Activated naive CD8-positive, alpha-beta T cell treated with anti-CD3 and anti-CD28 coated beads, Interleukin-2, amount 10 ng/mL, durations not matched to agents 7 days and 5 days (primary cell): Measurements from ENCODE around the gene PLD6. TPM values are rescaled to one million over a fixed set of nuclear protein-coding genes. Genes with fewer than 3 reads are reported as not detected.
A peak's percentile ranks its signal among the peaks of the same experiment; 100 is the strongest.
"Not testable (repeated sequence)": the region's sequence is repeated elsewhere in the genome, so short reads cannot be mapped to it uniquely, and the experiment has no call there.

Experiments
- ATAC-seq: fragments of 150-1000 bp; cut with Tn5 transposase; one replicate; pipeline ENCODE4 v1.10.0; 2021; ENCODE audit warnings: low read depth, moderate library complexity
- POLR2A ChIA-PET: fragments of 350-600 bp; sonication (Branson Sonifier 250); formaldehyde crosslinking; loops from one replicate; lab custom pipeline; 2021; ENCODE audit warnings: antibody characterized with exemption; lab: Charles Lee
- DNase-seq: peaks from one replicate; pipeline ENCODE4 v3.0.0; 2021
- H3K27ac Mint-ChIP-seq: one replicate; pipeline ENCODE4 v1.8.0; 2022; ENCODE audit warnings: mild to moderate bottlenecking, mixed read lengths
- H3K27me3 Mint-ChIP-seq: one replicate; pipeline ENCODE4 v1.8.0; 2022; ENCODE audit warnings: mild to moderate bottlenecking, moderate library complexity, mixed read lengths
- H3K36me3 Mint-ChIP-seq: one replicate; pipeline ENCODE4 v1.8.0; 2021; ENCODE audit warnings: mild to moderate bottlenecking, mixed read lengths
- H3K4me1 Mint-ChIP-seq: one replicate; pipeline ENCODE4 v1.8.0; 2021; ENCODE audit warnings: mixed read lengths
- H3K4me3 Mint-ChIP-seq: one replicate; pipeline ENCODE4 v1.8.0; 2022; ENCODE audit warnings: mild to moderate bottlenecking, moderate library complexity, mixed read lengths
- H3K9me3 Mint-ChIP-seq: one replicate; pipeline ENCODE4 v1.8.0; 2021; ENCODE audit warnings: mixed read lengths
- total RNA-seq, 2 experiments: library from RNA; stranded (reverse); gene quantifications; one replicate each; pipeline ENCODE4 v1.2.3, GENCODE V29; 2021

The PLD6 gene
- total RNA-seq, 2 experiments from 2014 or later, result 5.5 to 6.3 TPM

DNA sequence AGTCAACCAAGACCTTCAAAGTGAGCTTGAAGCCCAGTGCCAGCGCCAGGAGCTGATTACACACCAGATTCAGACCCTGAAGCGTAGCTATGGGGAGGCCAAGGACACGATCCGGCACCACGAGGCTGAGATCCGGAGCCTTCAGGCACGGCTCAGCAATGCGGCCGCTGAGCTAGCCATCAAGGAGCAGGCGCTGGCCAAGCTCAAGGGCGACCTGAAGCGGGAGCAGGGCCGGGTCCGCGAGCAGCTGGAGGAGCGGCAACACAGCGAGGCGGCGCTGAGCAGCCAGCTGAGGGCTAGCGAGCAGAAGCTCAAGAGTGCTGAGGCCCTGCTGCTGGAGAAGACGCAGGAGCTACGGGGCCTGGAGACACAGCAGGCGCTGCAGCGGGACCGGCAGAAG lies 42.0 kb downstream of the PLD6 start:
- H3K36me3 Mint-ChIP-seq, result peaks cover 1% of the 10 kb centered on the region
- ATAC-seq (no peak), DNase-seq (no peak)
- H3K9me3 Mint-ChIP-seq, result no peaks in the 10 kb centered on the region
- POLR2A ChIA-PET, result no interaction called here
- H3K4me1 Mint-ChIP-seq, result no peaks in the 10 kb centered on the region
- H3K27me3 Mint-ChIP-seq, result no peaks in the 10 kb centered on the region
- no peak overlapping the region for H3K4me3 Mint-ChIP-seq
- H3K27ac Mint-ChIP-seq, result no peak overlapping the region

- POLR2A ChIA-PET, result no interaction called here
- H3K4me1 Mint-ChIP-seq, result no peaks in the 10 kb centered on the region
- peaks cover 1% of the 10 kb centered on the region for H3K36me3 Mint-ChIP-seq
- no peak for DNase-seq
- H3K9me3 Mint-ChIP-seq, result no peaks in the 10 kb centered on the region
- H3K4me3 Mint-ChIP-seq, result no peak overlapping the region
- no peak overlapping the region for H3K27ac Mint-ChIP-seq
- no peak for ATAC-seq
- H3K27me3 Mint-ChIP-seq, result no peaks in the 10 kb centered on the region
Measured at GRCh38 chr17:17161759-17162158, 44.4 kb downstream of the PLD6 start.

DNA sequence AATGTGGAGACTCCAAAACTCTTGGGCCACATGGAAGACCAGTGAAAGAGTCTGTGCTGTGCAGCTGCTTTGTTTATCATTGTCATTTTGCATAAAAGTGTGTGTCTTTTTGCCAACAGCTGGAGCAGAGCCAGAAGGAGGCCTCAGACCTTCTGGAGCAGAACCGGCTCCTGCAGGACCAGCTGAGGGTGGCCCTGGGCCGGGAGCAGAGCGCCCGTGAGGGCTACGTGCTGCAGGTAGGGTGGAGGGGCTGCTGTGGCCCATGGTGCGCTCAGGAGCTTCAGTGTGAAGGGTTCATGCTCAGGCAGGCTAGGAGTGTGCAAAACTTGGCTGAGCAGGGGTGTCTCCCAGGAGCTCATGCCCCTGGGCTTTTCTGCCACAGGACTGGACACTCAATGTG lies 45.0 kb downstream of the PLD6 start:
- Mint-ChIP-seq H3K27ac (no peak overlapping the region), H3K9me3 (no peaks in the 10 kb centered on the region), H3K4me3 (no peak overlapping the region), H3K4me1 (no peaks in the 10 kb centered on the region), H3K27me3 (no peaks in the 10 kb centered on the region), H3K36me3 (peaks cover 1% of the 10 kb centered on the region)
- ATAC-seq (no peak), DNase-seq (no peak)
- POLR2A ChIA-PET, result no interaction called here

GRCh38 chr17:17159571-17159970 lies 46.6 kb downstream of the PLD6 start:
- POLR2A ChIA-PET, result no interaction called here
- Mint-ChIP-seq H3K4me1 (peaks cover 8% of the 10 kb centered on the region), H3K9me3 (no peaks in the 10 kb centered on the region), H3K36me3 (peaks cover 6% of the 10 kb centered on the region), H3K27me3 (no peaks in the 10 kb centered on the region), H3K27ac (no peak overlapping the region), H3K4me3 (no peak overlapping the region)
- ATAC-seq, result no peak
- no peak for DNase-seq

GRCh38 chr17:17158506-17158905 lies 47.6 kb downstream of the PLD6 start:
- POLR2A ChIA-PET, DNase-seq, ATAC-seq, H3K4me1 Mint-ChIP-seq, H3K4me3 Mint-ChIP-seq, H3K9me3 Mint-ChIP-seq, H3K27ac Mint-ChIP-seq, H3K27me3 Mint-ChIP-seq, H3K36me3 Mint-ChIP-seq: not testable (repeated sequence)

DNA sequence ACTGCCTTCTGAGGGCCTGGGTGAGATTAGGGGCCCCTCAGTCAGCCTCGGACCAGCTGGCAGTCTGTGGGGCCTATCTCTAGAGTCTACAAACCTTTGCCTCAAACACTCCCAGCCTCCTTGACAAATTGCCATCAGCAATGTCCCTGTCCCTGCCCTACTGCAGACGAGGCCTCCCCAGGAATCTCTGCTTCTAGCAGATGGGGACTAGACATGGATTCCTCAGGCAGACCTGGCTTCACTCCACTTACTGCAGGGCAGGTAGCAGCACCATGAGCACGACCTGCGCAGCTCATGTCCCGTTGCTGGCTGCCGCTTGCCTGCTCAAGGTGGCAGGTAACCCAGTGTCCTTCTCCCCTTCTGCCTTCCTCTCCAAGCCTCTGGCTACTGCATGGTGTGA lies 49.1 kb downstream of the PLD6 start:
- Mint-ChIP-seq H3K4me3 (no peak overlapping the region), H3K27ac (peak overlapping the region; percentile 63), H3K9me3 (no peaks in the 10 kb centered on the region), H3K36me3 (peaks cover 9% of the 10 kb centered on the region), H3K4me1 (peaks cover 8% of the 10 kb centered on the region), H3K27me3 (no peaks in the 10 kb centered on the region)
- POLR2A ChIA-PET, result no interaction called here
- no peak for ATAC-seq
- DNase-seq, result no peak

DNA sequence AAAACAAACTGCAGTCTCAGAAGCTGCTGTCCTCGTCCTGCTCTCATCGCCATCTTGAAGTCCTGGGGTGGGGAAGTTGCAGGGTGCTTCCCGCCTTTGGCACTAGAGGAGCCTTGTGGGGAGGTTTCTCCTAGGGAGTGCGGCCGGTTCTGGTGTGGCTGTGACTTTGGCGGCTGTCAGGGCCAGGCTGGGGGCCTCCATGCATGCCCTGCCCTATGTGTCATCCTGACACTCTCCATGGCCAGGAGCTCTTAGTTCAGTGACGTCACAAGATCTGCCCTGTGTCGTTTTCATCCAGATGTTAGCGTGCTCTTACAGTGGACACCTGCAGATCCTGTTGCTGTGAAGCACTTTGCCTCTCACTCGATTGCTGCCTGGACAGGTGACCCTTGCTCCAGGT lies 49.6 kb downstream of the PLD6 start:
- Mint-ChIP-seq H3K36me3 (peaks cover 11% of the 10 kb centered on the region), H3K27me3 (no peaks in the 10 kb centered on the region), H3K4me3 (no peak overlapping the region), H3K4me1 (peaks cover 10% of the 10 kb centered on the region), H3K9me3 (no peaks in the 10 kb centered on the region), H3K27ac (no peak overlapping the region)
- ATAC-seq, result no peak
- POLR2A ChIA-PET, result no interaction called here
- DNase-seq, result no peak

GRCh38 chr17:17156107-17156506 lies 50.0 kb downstream of the PLD6 start:
- POLR2A ChIA-PET, result no interaction called here
- Mint-ChIP-seq H3K27me3 (no peaks in the 10 kb centered on the region), H3K4me3 (no peak overlapping the region), H3K9me3 (no peaks in the 10 kb centered on the region), H3K27ac (no peak overlapping the region), H3K36me3 (peaks cover 13% of the 10 kb centered on the region), H3K4me1 (peaks cover 10% of the 10 kb centered on the region)
- no peak for DNase-seq
- no peak for ATAC-seq

GRCh38 chr17:17155568-17155967 lies 50.6 kb downstream of the PLD6 start:
- Mint-ChIP-seq H3K9me3 (no peaks in the 10 kb centered on the region), H3K27me3 (no peaks in the 10 kb centered on the region), H3K4me1 (peaks cover 10% of the 10 kb centered on the region), H3K27ac (no peak overlapping the region), H3K36me3 (peaks cover 14% of the 10 kb centered on the region), H3K4me3 (no peak overlapping the region)
- POLR2A ChIA-PET, result no interaction called here
- no peak for DNase-seq
- ATAC-seq, result peak; percentile 43

GRCh38 chr17:17154981-17155380 lies 51.2 kb downstream of the PLD6 start:
- Mint-ChIP-seq H3K4me3 (no peak overlapping the region), H3K9me3 (no peaks in the 10 kb centered on the region), H3K27ac (peak overlapping the region; percentile 61), H3K27me3 (no peaks in the 10 kb centered on the region), H3K4me1 (peaks cover 10% of the 10 kb centered on the region), H3K36me3 (peaks cover 17% of the 10 kb centered on the region)
- DNase-seq (no peak), ATAC-seq (no peak)
- POLR2A ChIA-PET, result no interaction called here

DNA sequence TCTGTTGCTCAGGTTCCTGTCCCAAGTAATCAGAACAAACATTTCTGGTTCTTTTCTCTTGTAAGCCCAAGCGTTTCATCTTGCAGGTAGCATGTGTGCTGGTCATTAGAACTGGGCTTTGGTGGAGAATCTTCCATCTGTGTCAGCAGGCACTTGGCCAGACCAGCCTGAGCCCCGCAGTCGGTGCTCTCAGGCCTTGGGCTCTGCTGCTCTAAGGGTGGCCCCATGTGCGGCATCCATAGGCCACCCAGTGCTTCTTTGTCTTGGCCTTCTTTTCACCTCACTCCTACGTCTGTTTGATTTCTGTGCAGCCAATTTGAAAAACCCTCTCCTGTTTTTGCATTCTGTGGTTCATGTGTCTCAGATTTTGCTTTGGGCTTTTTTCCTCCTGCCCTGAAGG lies 51.6 kb downstream of the PLD6 start:
- Mint-ChIP-seq H3K9me3 (no peaks in the 10 kb centered on the region), H3K4me1 (peaks cover 10% of the 10 kb centered on the region), H3K27ac (peak overlapping the region; percentile 61), H3K4me3 (no peak overlapping the region), H3K27me3 (no peaks in the 10 kb centered on the region), H3K36me3 (peaks cover 19% of the 10 kb centered on the region)
- POLR2A ChIA-PET, result no interaction called here
- ATAC-seq, result no peak
- DNase-seq, result no peak

- Mint-ChIP-seq H3K4me1 (peaks cover 10% of the 10 kb centered on the region), H3K9me3 (no peaks in the 10 kb centered on the region), H3K36me3 (peaks cover 20% of the 10 kb centered on the region), H3K27ac (no peak overlapping the region), H3K27me3 (no peaks in the 10 kb centered on the region), H3K4me3 (no peak overlapping the region)
- POLR2A ChIA-PET, result no interaction called here
- DNase-seq (no peak), ATAC-seq (no peak)
Measured at GRCh38 chr17:17153709-17154108, 52.4 kb downstream of the PLD6 start.

DNA sequence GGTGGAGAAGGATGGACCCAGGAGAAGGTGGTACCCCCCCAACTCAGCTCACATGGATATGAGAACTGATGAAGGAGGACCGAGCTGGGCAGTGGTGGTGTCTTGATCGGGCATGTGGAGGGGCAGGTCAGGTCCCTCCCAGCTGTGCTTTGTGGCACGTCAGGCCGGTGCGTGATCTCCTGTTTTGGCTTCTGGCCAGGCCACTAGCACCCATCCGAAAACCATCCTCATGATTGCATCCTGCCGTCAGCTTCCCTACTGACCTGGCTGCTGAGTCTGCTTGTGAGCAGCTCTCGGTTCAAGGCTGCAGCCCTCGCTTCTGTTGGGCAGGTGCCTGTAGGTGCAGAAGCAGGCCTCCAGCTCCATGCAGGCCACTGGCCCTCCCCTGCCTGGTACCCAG lies 53.1 kb downstream of the PLD6 start:
- no peaks in the 10 kb centered on the region for H3K9me3 Mint-ChIP-seq
- no peak overlapping the region for H3K4me3 Mint-ChIP-seq
- POLR2A ChIA-PET, result interaction anchor here (1.0 kb wide), 1 partner anchor 58 kb away, joined by 3 read pairs; no protein-coding TSS in a partner anchor
- DNase-seq, result no peak
- H3K27ac Mint-ChIP-seq, result no peak overlapping the region
- peaks cover 10% of the 10 kb centered on the region for H3K4me1 Mint-ChIP-seq
- H3K36me3 Mint-ChIP-seq, result peaks cover 21% of the 10 kb centered on the region
- H3K27me3 Mint-ChIP-seq, result no peaks in the 10 kb centered on the region
- ATAC-seq, result no peak

DNA sequence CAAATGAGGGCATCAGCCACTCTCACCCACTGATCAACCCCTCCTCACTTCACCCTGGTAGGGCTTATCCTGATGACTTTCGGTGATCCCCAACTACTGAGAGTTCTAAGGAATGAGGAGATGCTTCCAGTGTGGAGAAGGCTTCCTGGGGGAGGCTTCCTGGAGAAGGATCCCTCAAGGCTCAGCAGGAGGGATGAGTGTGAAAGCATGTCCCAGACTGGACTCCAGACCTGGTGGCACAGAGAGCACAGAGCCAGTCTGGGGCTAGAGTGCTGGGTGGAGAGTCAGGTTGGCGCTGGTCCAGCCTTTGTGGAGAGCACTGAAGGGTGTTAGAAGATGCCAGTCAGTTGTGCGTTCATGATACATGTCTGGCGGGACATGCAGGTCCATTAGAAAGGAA lies 53.7 kb downstream of the PLD6 start:
- Mint-ChIP-seq H3K9me3 (no peaks in the 10 kb centered on the region), H3K27ac (no peak overlapping the region), H3K36me3 (peaks cover 25% of the 10 kb centered on the region), H3K27me3 (no peaks in the 10 kb centered on the region), H3K4me3 (no peak overlapping the region), H3K4me1 (peaks cover 10% of the 10 kb centered on the region)
- no peak for DNase-seq
- no peak for ATAC-seq
- POLR2A ChIA-PET, result interaction anchor here (1.0 kb wide), 1 partner anchor 58 kb away, joined by 3 read pairs; no protein-coding TSS in a partner anchor

GRCh38 chr17:17151962-17152361 lies 54.2 kb downstream of the PLD6 start:
- Mint-ChIP-seq H3K27ac (no peak overlapping the region), H3K36me3 (peaks cover 27% of the 10 kb centered on the region), H3K9me3 (no peaks in the 10 kb centered on the region), H3K4me3 (no peak overlapping the region), H3K27me3 (no peaks in the 10 kb centered on the region), H3K4me1 (peaks cover 10% of the 10 kb centered on the region)
- DNase-seq (no peak), ATAC-seq (peak; percentile 15)
- POLR2A ChIA-PET, result no interaction called here
